Cortex of kidney (tissue), 1 donor: ENCODE data around the gene SOBP.

ENCODE experiments used
- DNase-seq: peaks from one replicate; lab custom pipeline; 2025; lab: John Stamatoyannopoulos, UW

SOBP gene

GRCh38 chr6:107639511-107639910 lies 149.6 kb downstream of the SOBP start:
- DNase-seq = no peak

DNA sequence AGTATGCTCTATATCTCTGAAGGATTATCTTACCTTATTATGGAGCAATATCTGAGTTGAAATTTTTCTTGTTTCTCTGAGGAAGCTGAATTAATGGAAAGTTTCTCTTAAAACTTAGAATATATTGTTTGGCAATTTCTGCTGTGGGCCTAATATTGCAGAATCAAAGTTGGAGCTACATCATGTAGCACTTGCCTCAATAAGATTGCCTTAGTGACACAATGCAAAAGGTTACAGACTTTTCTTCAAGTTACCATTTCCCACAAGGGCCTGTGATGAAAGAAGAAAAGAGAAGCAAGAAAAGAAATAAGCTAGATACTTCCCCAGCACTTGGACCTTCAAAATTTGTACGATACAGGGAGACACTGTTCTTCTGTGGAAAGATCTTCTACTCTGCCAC lies 151.2 kb downstream of the SOBP start:
- no peak for DNase-seq

DNA sequence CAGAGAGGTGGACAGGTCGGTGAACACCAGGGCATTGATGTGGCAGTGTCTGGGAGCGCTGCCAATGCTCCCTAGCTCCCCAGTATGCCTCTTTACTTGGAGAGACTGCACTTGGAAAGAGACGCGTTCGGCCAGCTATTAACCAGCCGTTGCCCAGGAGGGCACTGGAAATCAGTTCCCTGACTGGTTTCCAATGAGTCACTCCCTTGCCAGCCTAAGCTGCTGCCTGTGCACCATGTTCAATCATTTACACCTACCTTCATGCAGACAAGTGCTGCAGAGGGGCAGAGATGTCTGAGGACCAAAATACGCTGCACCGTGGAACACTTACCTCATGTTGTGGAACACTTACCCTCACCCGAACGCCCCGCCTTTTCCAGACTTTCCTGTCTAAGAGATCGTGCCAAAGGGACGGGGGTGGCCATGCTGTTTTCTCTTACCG lies 151.6 kb downstream of the SOBP start:
- no peak for DNase-seq

DNA sequence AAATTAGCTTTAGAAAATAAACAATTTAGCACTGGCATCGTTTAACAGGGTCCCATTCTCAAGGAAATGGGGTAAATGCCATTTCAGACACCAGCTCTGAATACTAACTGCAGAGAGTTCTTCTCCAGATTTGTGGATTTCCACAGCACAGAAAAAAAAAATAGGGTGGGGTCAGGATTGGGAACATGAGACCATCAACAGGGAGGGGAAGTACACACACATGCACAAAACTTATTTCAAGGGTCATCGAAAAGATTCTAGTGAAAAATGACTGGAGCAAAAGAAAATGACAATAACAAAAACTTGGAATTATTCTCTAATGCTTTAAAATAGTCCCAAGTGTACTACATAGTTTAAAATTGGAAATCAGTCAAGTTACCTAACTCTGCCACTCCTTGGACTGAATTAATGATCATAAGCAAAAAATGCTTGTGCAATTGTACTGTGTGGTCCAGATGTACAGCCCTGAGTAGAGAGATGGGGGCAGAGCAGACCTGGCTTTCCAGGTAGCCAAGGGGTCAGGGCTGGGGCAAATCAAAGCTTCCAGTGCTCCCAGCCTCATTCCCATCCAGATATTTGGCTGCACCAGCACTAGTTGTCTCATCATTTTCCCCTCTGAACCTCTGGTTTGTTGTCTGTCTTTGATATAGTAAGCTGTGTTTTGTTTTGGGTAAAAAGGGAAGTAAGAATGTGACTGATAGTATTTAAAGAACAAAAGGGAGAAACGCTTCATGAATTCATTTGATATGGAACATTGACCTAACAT lies 152.4 kb downstream of the SOBP start:
- no peak for DNase-seq

DNA sequence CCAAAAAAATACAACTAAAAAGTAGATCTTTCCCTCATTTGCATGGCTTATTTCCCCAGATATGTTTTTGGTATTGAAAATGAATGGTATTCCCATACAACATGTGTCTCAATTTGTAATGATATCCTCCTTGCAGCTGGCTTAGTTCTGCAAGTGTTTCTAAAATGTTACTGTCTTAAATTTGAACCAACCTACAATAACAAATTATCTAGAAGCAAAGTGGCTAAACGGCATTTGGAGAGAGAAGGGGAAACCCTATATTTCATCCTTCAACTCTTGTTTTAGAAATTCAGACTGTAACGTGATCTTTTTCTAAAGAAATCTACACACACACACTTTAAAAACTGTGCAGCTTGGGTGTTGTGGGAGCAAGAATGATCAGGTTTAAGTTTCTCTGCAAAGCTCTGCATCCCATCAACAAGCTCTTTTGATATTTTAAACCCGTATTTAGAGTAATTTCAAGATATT lies 153.0 kb downstream of the SOBP start:
- DNase-seq = no peak

- DNase-seq = no peak
These were observed 154.6 kb downstream of the SOBP start for GRCh38 chr6:107644513-107644912.

DNA sequence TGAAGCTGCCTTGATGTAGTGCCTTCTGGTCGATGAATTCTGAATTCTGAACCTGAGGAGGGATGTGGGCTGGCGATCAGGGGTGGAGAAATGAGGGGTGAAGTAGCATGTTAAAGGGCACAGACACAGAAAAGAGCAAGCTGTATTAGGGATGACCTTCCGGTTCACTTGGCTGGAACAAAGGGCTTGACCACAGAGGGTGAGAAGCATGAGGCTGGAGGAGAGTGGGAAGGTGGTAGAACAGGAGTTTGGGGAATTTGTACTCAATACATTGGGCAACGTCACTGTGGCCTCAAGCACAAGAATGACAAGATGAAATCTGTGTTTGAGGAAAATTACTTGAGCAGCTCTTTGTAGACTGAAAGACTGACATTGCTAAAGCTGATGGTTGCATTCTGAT lies 155.8 kb downstream of the SOBP start:
- no peak for DNase-seq

DNA sequence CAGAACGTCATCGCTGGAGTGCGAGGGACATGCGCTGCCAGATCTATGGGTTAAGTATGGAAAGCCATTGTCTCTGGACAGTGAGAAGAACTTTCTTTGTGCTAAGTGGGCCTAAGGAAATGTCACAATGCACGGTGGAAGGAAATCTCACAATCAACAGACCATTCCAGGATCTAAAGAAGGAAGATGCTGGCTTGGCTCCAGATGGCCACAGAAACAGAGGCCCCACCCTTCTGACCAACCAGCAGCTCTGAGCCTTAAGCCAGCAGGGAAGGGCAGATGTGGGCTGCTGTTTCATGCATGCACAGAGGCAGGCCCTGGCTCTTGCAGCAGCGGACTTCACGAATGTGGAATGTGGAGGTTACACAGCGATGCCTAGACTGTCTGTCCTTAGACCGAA lies 156.3 kb downstream of the SOBP start:
- DNase-seq = no peak

GRCh38 chr6:107646776-107647438 lies 157.0 kb downstream of the SOBP start:
- no peak for DNase-seq

GRCh38 chr6:107647439-107647948 lies 157.6 kb downstream of the SOBP start:
- no peak for DNase-seq

DNA sequence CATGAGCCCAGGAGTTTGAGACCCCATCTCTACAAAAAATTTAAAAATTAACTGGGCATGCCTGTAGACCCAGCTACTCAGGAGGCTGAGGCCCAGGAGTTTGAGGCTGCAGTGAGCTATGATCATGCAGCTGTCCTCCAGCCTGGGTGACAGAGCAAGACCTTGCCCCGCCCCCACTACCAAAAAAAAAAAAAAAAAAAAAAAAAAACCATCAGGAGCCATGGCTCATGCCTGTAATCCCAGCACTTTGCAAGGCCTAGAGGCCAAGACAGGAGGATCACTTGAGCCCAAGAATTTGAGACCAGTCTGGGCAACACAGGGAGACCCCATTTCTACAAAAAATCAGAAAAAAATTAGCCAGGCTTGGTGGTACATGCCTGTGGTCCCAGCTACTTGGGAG lies 159.1 kb downstream of the SOBP start:
- no peak for DNase-seq

- no peak for DNase-seq
These were observed 162.7 kb downstream of the SOBP start for GRCh38 chr6:107652526-107653182.

DNA sequence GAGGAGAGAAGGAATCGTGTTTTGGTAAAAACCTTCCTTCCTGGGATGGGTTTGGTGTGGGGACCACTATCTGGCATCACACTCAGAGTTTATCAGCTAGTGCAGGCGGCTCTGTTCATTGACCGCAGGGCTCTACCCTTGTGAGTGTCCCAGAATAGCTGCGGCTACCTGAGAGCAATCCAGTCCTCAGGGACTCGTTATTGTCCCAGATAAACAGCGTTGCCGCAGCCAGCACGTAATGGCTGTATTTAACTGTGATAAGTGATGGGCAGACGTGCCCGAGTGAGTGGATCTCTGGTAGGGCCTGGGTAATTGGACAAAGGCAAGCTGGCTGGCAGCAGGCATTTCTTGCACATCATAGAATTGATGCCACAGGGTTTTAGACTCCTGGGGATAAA lies 163.3 kb downstream of the SOBP start:
- DNase-seq = no peak

- no peak for DNase-seq
These were observed 164.0 kb downstream of the SOBP start for GRCh38 chr6:107653861-107654394.

DNA sequence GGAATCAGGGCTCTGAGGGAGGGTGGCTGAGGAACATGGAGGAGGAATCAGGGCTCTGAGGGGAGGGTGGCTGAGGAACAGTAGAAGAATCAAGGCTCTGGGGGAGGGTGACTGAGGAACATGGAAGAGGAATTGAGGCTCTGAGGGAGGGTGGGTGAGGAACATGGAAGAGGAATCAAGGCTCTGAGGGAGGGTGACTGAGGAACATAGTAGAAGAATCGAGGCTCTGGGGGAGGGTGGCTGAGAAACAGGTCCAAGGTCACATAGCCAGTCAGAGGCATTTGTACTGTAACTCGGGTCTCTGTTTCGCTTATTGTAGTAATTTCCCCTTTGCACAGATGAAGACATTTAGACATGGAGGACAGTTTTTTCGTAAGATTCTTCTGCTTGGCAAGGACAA lies 164.8 kb downstream of the SOBP start:
- DNase-seq = no peak

DNA sequence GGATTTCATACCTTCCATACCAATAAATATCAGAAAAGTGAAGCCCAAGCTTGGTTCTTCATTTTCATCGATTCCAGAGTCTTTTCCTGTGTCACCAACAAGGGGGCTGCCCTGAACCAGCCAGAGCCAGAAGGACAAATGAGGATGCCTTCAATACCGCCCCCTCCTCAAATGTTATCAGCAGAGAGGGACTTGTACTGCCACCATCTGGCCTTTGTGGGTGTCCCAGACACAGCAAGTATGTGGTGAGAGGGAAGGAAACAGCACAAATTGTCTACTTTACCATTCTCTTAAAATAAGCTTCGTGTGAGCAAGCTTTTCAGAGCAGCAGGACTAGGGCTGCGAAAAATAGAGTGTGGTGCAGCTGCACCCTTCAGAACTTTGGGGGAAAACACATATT lies 165.3 kb downstream of the SOBP start:
- no peak for DNase-seq

GRCh38 chr6:107655864-107656263 lies 165.9 kb downstream of the SOBP start:
- no peak for DNase-seq

- DNase-seq = no peak
These were observed 166.5 kb downstream of the SOBP start for GRCh38 chr6:107656401-107656800.

DNA sequence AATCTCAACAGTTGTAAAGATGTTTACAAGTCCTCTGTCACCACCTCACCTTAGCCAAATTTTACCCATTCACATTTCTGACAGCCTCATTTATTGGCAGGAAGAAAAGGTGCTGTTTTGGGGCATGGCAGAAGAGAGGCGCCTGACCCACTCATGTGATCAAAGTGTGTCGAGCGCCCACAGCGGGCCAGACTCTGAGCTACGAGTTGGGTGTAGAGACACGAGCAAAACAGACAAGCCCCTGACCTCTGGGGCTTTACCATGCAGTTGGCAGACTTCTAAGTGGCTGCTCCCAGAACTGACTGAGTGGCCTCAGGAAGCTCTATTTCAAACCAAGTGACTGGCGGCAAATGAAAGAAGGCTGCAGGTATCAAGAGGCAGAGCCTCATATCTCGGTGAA lies 167.0 kb downstream of the SOBP start:
- no peak for DNase-seq

GRCh38 chr6:107657373-107657754 lies 167.4 kb downstream of the SOBP start:
- DNase-seq = no peak

DNA sequence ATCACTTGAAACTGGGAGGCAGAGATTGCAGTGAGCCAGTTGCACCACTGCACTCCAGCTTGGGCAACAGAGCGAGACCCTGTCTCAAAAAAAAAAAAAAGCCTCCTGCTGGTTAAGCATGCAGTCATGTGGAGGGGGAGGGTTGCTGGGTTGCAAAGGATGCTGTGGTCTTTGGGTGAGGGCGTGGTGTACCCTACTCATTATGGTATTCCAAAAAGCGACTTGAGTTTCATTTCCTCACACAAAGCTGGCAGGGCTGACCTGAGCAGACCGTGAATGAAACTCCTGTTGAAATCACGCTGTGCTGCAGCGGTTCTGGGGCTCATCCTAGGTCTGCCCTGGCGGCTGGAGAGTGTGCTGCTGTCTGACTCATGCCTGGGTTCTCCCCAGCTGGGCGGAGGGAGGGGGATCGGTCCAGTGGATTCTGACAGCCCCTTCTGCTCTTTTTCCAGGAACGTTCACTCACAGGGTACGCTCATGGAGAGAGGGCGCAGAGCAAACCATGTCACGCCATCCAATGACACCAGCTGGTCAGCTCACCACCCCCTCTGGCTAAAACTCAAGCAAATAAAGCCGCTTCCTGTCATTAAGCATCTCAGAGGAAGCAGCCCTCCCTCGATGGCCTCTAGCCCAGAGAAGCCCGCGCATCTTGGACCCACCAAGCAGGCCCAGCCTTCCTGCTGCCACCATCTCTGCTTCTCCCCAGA lies 168.0 kb downstream of the SOBP start:
- no peak for DNase-seq
